Esophagus (tissue), 2 donors: ENCODE data around the gene ZFP1. TPM values are rescaled to one million over a fixed set of nuclear protein-coding genes. Genes with fewer than 3 reads are reported as not detected.
"Not testable (repeated sequence)": the region's sequence is repeated elsewhere in the genome, so short reads cannot be mapped to it uniquely, and the experiment has no call there.

ENCODE experiments used
- H3K27ac ChIP-seq, 2 donors: one replicate each; pipeline ENCODE4 v1.5.1; 2013; ENCODE audit warnings: low read depth in 2 of 2, mild to moderate bottlenecking in 2 of 2, inconsistent platforms in 1 of 2, low read length in 1 of 2, moderate library complexity in 1 of 2
- H3K27me3 ChIP-seq, 2 donors: one replicate each; pipeline ENCODE4 v1.6.1; 2013; ENCODE audit warnings: low read length in 2 of 2, control low read depth in 1 of 2, mild to moderate bottlenecking in 1 of 2; ENCODE audit not compliant: insufficient read depth in 2 of 2, control insufficient read depth in 1 of 2
- H3K36me3 ChIP-seq, 2 donors: one replicate each; pipeline ENCODE4 v1.6.1; 2013; ENCODE audit warnings: low read length in 1 of 2; ENCODE audit not compliant: control insufficient read depth in 2 of 2, insufficient read depth in 2 of 2
- H3K4me1 ChIP-seq, 2 donors: one replicate each; pipeline ENCODE4 v1.6.1; 2013; ENCODE audit warnings: low read length in 1 of 2; ENCODE audit not compliant: control insufficient read depth in 2 of 2, insufficient read depth in 2 of 2
- H3K4me3 ChIP-seq, 2 donors: one replicate each; pipeline ENCODE4 v1.5.1; 2013; ENCODE audit warnings: low read length in 2 of 2, mild to moderate bottlenecking in 2 of 2, low read depth in 1 of 2, moderate library complexity in 1 of 2
- H3K9me3 ChIP-seq, 2 donors: one replicate each; pipeline ENCODE4 v1.6.1; 2013; ENCODE audit warnings: mild to moderate bottlenecking in 2 of 2, low read depth in 1 of 2, low read length in 1 of 2, moderate library complexity in 1 of 2; ENCODE audit not compliant: control insufficient read depth in 2 of 2, insufficient read depth in 1 of 2
- WGBS, 2 donors: extraction: QIAGEN DNeasy Blood & Tissue Kit; methylation state at CpG; one replicate each; pipeline ENCODE4 v1.1.7; 2013; 5-methylcytosine and 5-hydroxymethylcytosine counted together
- polyA plus RNA-seq, 2 donors: library from polyadenylated mRNA; stranded (reverse); fragments of 200-250 nt; gene quantifications; one replicate each; pipeline ENCODE4 v1.2.3, GENCODE V29; 2013
- donor health status: healthy with polysubstance abuse.
- donor health status: Bipolar disorder and iron deficiency.

ZFP1 gene
- polyA plus RNA-seq, 2 donors: 2.5 TPM

- H3K27ac ChIP-seq: no peak overlapping the region
- WGBS, 2 donors: 62 to 66% methylated on average over 14 of the region's 14 CpGs
These were observed 49.3 kb downstream of the ZFP1 start for GRCh38 chr16:75197522-75198134.

DNA sequence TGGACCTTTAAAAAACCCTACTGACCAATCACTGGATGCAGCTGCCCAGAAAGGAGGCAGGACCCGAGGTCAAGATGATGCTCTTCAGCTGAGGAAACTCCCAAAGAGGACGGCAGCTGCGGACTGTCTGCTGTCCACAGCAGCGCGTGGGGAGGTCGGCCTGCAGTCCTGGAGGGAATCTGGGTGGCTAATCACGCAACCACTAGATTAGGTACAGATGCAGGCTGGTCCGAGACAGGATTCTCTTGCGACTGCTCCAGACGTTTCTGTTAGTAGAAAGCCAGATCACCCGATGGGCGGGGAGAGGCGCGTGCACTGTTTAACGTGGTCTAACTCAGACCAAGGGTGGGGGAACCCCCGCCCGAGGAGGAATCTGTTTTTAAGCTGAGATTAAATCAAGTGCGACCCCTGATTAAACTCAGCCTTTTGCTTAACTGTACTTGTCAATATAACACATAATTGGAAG, 49.8 kb downstream of the ZFP1 start:
- no peaks in the 10 kb centered on the region for H3K4me1 ChIP-seq
- H3K4me3 ChIP-seq: no peak overlapping the region
- H3K27ac ChIP-seq: no peak overlapping the region
- no peaks in the 10 kb centered on the region for H3K9me3 ChIP-seq
- H3K36me3 ChIP-seq: no peaks in the 10 kb centered on the region
- 30 to 39% methylated on average over 18 of the region's 18 CpGs for WGBS, 2 donors
- H3K27me3 ChIP-seq: no peaks in the 10 kb centered on the region

More at GRCh38 chr16:75197522-75198134, 49.3 kb downstream of the ZFP1 start:
- peaks cover 0 to 4% of the 10 kb centered on the region in 2 donors for H3K4me1 ChIP-seq
- no peaks in the 10 kb centered on the region for H3K36me3 ChIP-seq
- H3K4me3 ChIP-seq: no peak overlapping the region
- no peaks in the 10 kb centered on the region for H3K27me3 ChIP-seq
- H3K9me3 ChIP-seq: no peaks in the 10 kb centered on the region

GRCh38 chr16:75202069-75202590, 53.8 kb downstream of the ZFP1 start:
- no peak overlapping the region for H3K4me3 ChIP-seq
- WGBS, 2 donors: 90 to 91% methylated on average over 13 of the region's 13 CpGs
- no peaks in the 10 kb centered on the region for H3K9me3 ChIP-seq
- no peaks in the 10 kb centered on the region for H3K27me3 ChIP-seq
- peaks cover 0 to 2% of the 10 kb centered on the region in 2 donors for H3K4me1 ChIP-seq
- H3K36me3 ChIP-seq: no peaks in the 10 kb centered on the region
- H3K27ac ChIP-seq: no peak overlapping the region

DNA sequence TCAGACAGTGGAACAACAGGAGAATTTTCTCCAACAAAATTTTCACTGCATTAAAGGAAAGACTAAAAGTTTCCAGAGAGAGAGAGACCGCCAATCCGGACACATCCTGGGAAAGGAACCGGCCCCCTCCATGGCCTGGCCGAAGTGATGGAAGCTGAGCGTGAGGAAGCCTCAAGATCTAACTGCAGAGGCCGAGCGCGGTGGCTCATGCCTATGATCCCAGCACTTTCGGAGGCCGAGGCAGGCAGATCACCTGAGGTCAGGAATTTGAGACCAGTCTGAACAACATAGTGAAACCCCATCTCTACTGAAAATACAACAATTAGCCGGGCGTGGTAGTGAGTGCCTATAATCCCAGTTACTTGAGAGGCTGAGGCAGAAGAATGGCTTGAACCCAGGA, 54.8 kb downstream of the ZFP1 start:
- Histone ChIP-seq H3K27ac (no peak overlapping the region), H3K4me3 (no peak overlapping the region), H3K27me3 (no peaks in the 10 kb centered on the region), H3K36me3 (no peaks in the 10 kb centered on the region), H3K4me1 (peaks cover 1 to 2% of the 10 kb centered on the region in 2 donors), H3K9me3 (no peaks in the 10 kb centered on the region)
- 80 to 84% methylated on average over 12 of the region's 12 CpGs for WGBS, 2 donors

- H3K36me3 ChIP-seq: no peaks in the 10 kb centered on the region
- no peak overlapping the region for H3K4me3 ChIP-seq
- H3K27ac ChIP-seq: no peak overlapping the region
- peaks cover 2 to 4% of the 10 kb centered on the region in 2 donors for H3K4me1 ChIP-seq
- no peaks in the 10 kb centered on the region for H3K9me3 ChIP-seq
- 79 to 82% methylated on average over 13 of the region's 13 CpGs for WGBS, 2 donors
- no peaks in the 10 kb centered on the region for H3K27me3 ChIP-seq
These were observed 55.5 kb downstream of the ZFP1 start for GRCh38 chr16:75203667-75204409.

DNA sequence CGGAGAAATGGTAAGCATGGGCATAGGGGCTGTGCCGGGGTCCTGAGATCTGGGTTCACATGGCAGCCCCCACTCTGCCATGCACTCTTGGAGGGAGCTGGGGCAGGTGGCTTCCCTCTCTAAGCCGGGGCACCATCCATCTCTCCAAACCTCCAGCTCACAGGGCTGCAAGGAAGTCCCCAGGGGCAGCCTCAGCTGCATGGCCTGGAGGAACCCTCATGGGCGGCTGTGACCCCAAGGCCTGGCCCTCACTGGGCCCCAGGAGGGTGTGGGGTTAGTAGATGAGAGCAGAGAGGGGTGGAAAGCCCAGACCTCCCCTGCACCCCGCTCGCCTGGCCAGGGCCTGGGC, 56.1 kb downstream of the ZFP1 start:
- Histone ChIP-seq H3K36me3 (no peaks in the 10 kb centered on the region), H3K27ac (no peak overlapping the region), H3K9me3 (no peaks in the 10 kb centered on the region), H3K4me3 (no peak overlapping the region), H3K4me1 (peaks cover 2 to 4% of the 10 kb centered on the region in 2 donors), H3K27me3 (no peaks in the 10 kb centered on the region)
- 88 to 96% methylated on average over 4 to 6 of the region's 6 CpGs for WGBS, 2 donors

- H3K9me3 ChIP-seq, H3K27ac ChIP-seq, H3K4me3 ChIP-seq, H3K27me3 ChIP-seq, H3K4me1 ChIP-seq, H3K36me3 ChIP-seq: not testable (repeated sequence)
- no CpG with 5 or more reads among the region's 20 CpGs for WGBS, 2 donors
These were observed 56.6 kb downstream of the ZFP1 start for GRCh38 chr16:75204905-75205304.

DNA sequence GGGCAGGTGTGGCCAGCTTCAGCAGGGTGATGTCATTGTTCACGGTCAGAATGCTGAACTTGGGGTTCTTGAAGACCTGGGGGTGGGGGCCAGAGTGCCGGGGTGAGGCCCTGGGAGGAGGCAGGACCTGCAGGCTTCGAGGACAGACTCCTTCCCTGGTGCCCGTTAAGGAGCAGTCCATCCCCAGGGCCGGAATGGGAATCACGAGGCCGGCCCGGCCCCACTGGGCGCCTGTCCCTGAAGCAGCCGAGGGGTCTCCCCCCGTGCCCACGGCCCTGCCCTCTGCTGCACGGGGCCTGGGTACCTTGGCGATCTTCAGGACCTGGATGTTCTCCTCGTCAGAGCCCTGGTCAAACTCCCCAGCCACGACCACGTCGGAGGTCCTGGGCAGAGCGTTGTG, 57.1 kb downstream of the ZFP1 start:
- H3K27ac ChIP-seq, H3K27me3 ChIP-seq, H3K36me3 ChIP-seq, H3K4me1 ChIP-seq, H3K9me3 ChIP-seq, H3K4me3 ChIP-seq: not testable (repeated sequence)
- 60 to 88% methylated on average over 2 to 10 of the region's 19 CpGs for WGBS, 2 donors

DNA sequence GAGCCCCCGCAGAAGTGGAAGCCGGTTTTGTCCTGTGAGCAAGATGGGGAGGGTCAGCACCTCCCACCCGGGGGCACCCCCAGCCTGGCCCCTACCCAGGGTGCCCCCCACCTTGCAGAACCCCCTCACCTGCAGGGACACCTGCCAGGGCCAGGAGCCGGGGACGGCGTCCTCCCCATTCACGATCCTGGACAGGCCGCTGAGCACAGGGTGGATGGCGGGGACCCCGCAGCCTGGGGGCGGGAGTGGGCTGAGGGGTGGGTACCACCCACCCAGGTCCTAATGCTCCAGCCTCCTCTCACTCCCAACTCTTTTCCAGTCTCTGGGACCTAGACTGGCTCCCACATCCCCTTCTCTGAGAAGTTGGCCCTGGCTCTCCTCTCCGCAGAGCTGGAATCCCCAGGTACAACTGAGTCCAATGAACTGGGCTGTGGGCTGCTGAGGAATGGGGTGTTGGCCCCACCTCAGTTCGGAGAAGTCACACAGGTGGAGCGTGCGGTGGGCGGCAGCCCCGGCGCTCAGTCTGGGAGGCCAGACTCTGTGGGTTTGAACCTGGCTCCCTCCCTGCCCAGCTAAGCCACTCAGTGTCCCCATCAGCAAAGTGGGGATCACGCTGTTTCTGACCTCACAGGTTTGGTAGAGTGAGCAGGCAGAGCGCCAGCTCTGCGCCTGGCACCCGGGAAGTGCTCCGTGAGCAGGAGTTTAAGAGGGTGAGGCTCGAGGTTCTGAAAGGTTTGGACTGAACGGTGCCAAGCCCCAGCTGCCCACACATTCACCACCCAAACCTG, 57.8 kb downstream of the ZFP1 start:
- not testable (repeated sequence) for H3K4me1 ChIP-seq, H3K27ac ChIP-seq, H3K4me3 ChIP-seq, H3K27me3 ChIP-seq, H3K36me3 ChIP-seq, H3K9me3 ChIP-seq
- 60 to 63% methylated on average over 18 to 19 of the region's 25 CpGs for WGBS, 2 donors
